GM12878 (cell line): Measurements from ENCODE around the gene SQSTM1. TPM values are rescaled to one million over a fixed set of nuclear protein-coding genes. Genes with fewer than 3 reads are reported as not detected.

Source experiments
- ATAC-seq: fragments of 200-7000 bp; cut with Tn5 transposase; 3 replicates; pipeline ENCODE4 v1.9.1; 2020; ENCODE audit warnings: mild to moderate bottlenecking, moderate library complexity
- BruUV-seq: library from RNA; stranded (reverse); fragments of 400-500 nt; replicated peaks from 2 replicates; lab custom pipeline; 2021; lab: Mats Ljungman, UMichigan
- CTCF ChIA-PET: fragments of 300-600 bp; sonication (Branson Sonifier 250); formaldehyde crosslinking; extraction: SDS; loops from one replicate; lab custom pipeline; 2021; ENCODE audit warnings: inconsistent platforms; lab: Yijun Ruan, JAX
- POLR2A ChIA-PET: fragments of 350-600 bp; formaldehyde crosslinking; extraction: SDS; loops from one replicate; lab custom pipeline; 2021; ENCODE audit warnings: inconsistent platforms; lab: Charles Lee
- RAD21 ChIA-PET: fragments of 300-600 bp; sonication (Branson Sonifier 250); formaldehyde crosslinking; loops from one replicate; lab custom pipeline; 2023; ENCODE audit warnings: antibody characterized with exemption; ENCODE audit not compliant: unreplicated experiment; lab: Charles Lee
- SMC1A ChIA-PET: fragments of 300-600 bp; sonication (Branson Sonifier 250); formaldehyde crosslinking; loops from one replicate; lab custom pipeline; 2023; ENCODE audit not compliant: unreplicated experiment, uncharacterized antibody; lab: Charles Lee
- DNase-seq: peaks from one replicate; pipeline ENCODE4 v3.0.0-alpha.2; 2011; ENCODE audit warnings: low read depth, low spot score
- FAIRE-seq: peaks from 3 replicates; lab custom pipeline; 2011; peaks lifted over from hg19 to GRCh38; lab: Jason Lieb, UNC
- H2AFZ ChIP-seq: 2 replicates; pipeline ENCODE4 v1.6.0; 2011; ENCODE audit warnings: low read depth, low read length, control low read depth; ENCODE audit not compliant: control insufficient read depth
- H3K27ac ChIP-seq: 2 replicates; pipeline ENCODE4 v1.5.1; 2011; ENCODE audit warnings: control low read depth; ENCODE audit not compliant: control insufficient read depth, insufficient read depth
- H3K27me3 ChIP-seq, 2 experiments: replicated peaks in 1 of 2; 2 replicates each; pipeline versions ENCODE4 v1.6.0 to v1.6.1; 2011; ENCODE audit warnings: low read length in 1 of 2; ENCODE audit not compliant: control insufficient read depth in 2 of 2, insufficient read depth in 2 of 2
- H3K36me3 ChIP-seq, 2 experiments: 2 replicates each; pipeline ENCODE4 v1.5.1; 2011; ENCODE audit warnings: low read length in 1 of 2; ENCODE audit not compliant: control insufficient read depth in 2 of 2, insufficient read depth in 2 of 2
- H3K4me1 ChIP-seq: 2 replicates; pipeline ENCODE4 v1.6.1; 2011; ENCODE audit warnings: mild to moderate bottlenecking, low read length, moderate library complexity, mixed read lengths; ENCODE audit not compliant: control insufficient read depth, insufficient read depth
- H3K4me2 ChIP-seq: 2 replicates; pipeline ENCODE4 v1.6.0; 2011; ENCODE audit warnings: control low read depth; ENCODE audit not compliant: control insufficient read depth, insufficient read depth
- H3K4me3 ChIP-seq: fragments of 200-600 bp; sonication (generic); 2 replicates; pipeline ENCODE4 v1.5.1; 2016
- H3K79me2 ChIP-seq: 2 replicates; pipeline ENCODE4 v1.6.0; 2011; ENCODE audit warnings: low read length; ENCODE audit not compliant: control insufficient read depth, insufficient read depth
- H3K9ac ChIP-seq: 2 replicates; pipeline ENCODE4 v1.8.0; 2011; ENCODE audit warnings: low read length, control low read depth, mixed read lengths; ENCODE audit not compliant: control insufficient read depth, insufficient read depth
- H3K9me3 ChIP-seq: replicated peaks from 3 replicates; pipeline ENCODE4 v1.5.1; 2011; ENCODE audit warnings: mild to moderate bottlenecking, low read length; ENCODE audit not compliant: control insufficient read depth, insufficient read depth
- H4K20me1 ChIP-seq: 2 replicates; pipeline ENCODE4 v1.6.0; 2011; ENCODE audit not compliant: control insufficient read depth, insufficient read depth
- ASH2L ChIP-seq: fragments of 300-600, 200-600 bp; sonication (generic); IDR thresholded peaks from 2 replicates; pipeline ENCODE4 v1.6.1; 2017; ENCODE audit warnings: low read depth, mild to moderate bottlenecking, borderline replicate concordance
- BHLHE40 ChIP-seq, 2 experiments: fragments of 450-650 bp in 1 of 2; IDR thresholded peaks; 2 replicates each; pipeline ENCODE4 v1.6.1; 2011 to 2017; ENCODE audit warnings: low read depth in 2 of 2, borderline replicate concordance in 1 of 2, improper control_type of control experiment in 1 of 2, low read length in 1 of 2, mild to moderate bottlenecking in 1 of 2
- CBX3 ChIP-seq: fragments of 200-600 bp; sonication (generic); IDR thresholded peaks from 2 replicates; pipeline ENCODE4 v1.6.1; 2016; ENCODE audit warnings: low read depth, borderline replicate concordance
- CHD1 ChIP-seq: IDR thresholded peaks from 2 replicates; pipeline ENCODE4 v1.6.1; 2012; ENCODE audit warnings: low read depth, low read length, improper control_type of control experiment
- HDAC2 ChIP-seq: fragments of 200-600 bp; sonication (generic); IDR thresholded peaks from 2 replicates; pipeline ENCODE4 v1.6.1; 2017
- HDAC6 ChIP-seq: fragments of 200-600 bp; sonication (generic); IDR thresholded peaks from one replicate; pipeline ENCODE4 v1.8.0; 2017; ENCODE audit warnings: antibody characterized with exemption; ENCODE audit not compliant: unreplicated experiment
- IKZF1 ChIP-seq: fragments of 450-650 bp; conservative IDR thresholded peaks from 2 replicates; pipeline ENCODE4 v1.6.1; 2017; ENCODE audit warnings: antibody characterized with exemption, mild to moderate bottlenecking
- KLF5 ChIP-seq: fragments of 450-650 bp; IDR thresholded peaks from 2 replicates; pipeline ENCODE4 v1.6.1; 2014; ENCODE audit warnings: mild to moderate bottlenecking; ENCODE audit not compliant: partially characterized antibody
- LARP7 ChIP-seq: fragments of 450-650 bp; IDR thresholded peaks from 2 replicates; pipeline ENCODE4 v1.6.1; 2017; ENCODE audit warnings: mild to moderate bottlenecking
- MTA2 ChIP-seq: fragments of 450-650 bp; IDR thresholded peaks from 2 replicates; pipeline ENCODE4 v1.6.1; 2016; ENCODE audit warnings: low read depth, mild to moderate bottlenecking, moderate library complexity
- MXI1 ChIP-seq: fragments of 150-350 bp; IDR thresholded peaks from 2 replicates; pipeline ENCODE4 v1.6.1; 2011; ENCODE audit warnings: low read depth, mild to moderate bottlenecking, inconsistent platforms, low read length, improper control_type of control experiment
- NR2F1 ChIP-seq: fragments of 450-650 bp; conservative IDR thresholded peaks from 2 replicates; pipeline ENCODE4 v1.6.1; 2017; ENCODE audit warnings: mild to moderate bottlenecking
- POLR2AphosphoS2 ChIP-seq: IDR thresholded peaks from 2 replicates; pipeline ENCODE4 v1.6.1; 2011; ENCODE audit warnings: low read depth, mild to moderate bottlenecking, low read length, improper control_type of control experiment, moderate library complexity
- RAD21 ChIP-seq: IDR thresholded peaks from 2 replicates; pipeline ENCODE4 v1.6.1; 2011; ENCODE audit warnings: mild to moderate bottlenecking, low read depth, low read length, moderate library complexity; ENCODE audit not compliant: insufficient read depth
- RELA ChIP-seq: fragments of 450-650 bp; IDR thresholded peaks from 2 replicates; pipeline ENCODE4 v1.8.0; 2014; ENCODE audit warnings: borderline replicate concordance; ENCODE audit not compliant: partially characterized antibody
- SRF ChIP-seq, 2 experiments: IDR thresholded peaks; 2 replicates each; pipeline ENCODE4 v1.6.1; 2011; ENCODE audit warnings: low read depth in 2 of 2, low read length in 2 of 2, mild to moderate bottlenecking in 1 of 2, moderate library complexity in 1 of 2
- ZBTB4 ChIP-seq: fragments of 450-650 bp; formaldehyde crosslinking; IDR thresholded peaks from 2 replicates; pipeline ENCODE4 v1.4.0; 2022; ENCODE audit warnings: mild to moderate bottlenecking, moderate library complexity
- ZZZ3 ChIP-seq: IDR thresholded peaks from 2 replicates; pipeline ENCODE4 v1.6.1; 2011; ENCODE audit warnings: low read depth; ENCODE audit not compliant: control insufficient read depth, insufficient read length
- WGBS: methylation state at CpG from one replicate; pipeline ENCODE4 v1.1.6; 2016; ENCODE audit warnings: low lambda C conversion rate; ENCODE audit not compliant: insufficient replicate concordance, insufficient coverage; ENCODE audit errors: missing lambda C conversion rate; 5-methylcytosine and 5-hydroxymethylcytosine counted together
- in situ Hi-C: fragments of 300-500 bp; cut with MboI; formaldehyde crosslinking; loops from 9 replicates; pipeline ENCODE4 v1.14.3; 2018; ENCODE audit warnings: mixed read lengths
- intact Hi-C: fragments of 100-400 bp; cut with micrococcal nuclease; formaldehyde crosslinking; loops from one replicate; pipeline ENCODE4 v1.14.2; 2022; ENCODE audit not compliant: unreplicated experiment
- polyA plus RNA-seq, 11 experiments: library from polyadenylated mRNA; depleted of rRNA in 4 of 11; unstranded in 6 of 11; stranded (reverse) in 5 of 11; fragments of >200 nt; fragmentation: Nextera tagmentation in 4 of 11; fragmentation: Illumina TruSeq in 1 of 11; extraction: Ambion mirVana in 4 of 11; extraction: Trizol in 1 of 11; gene quantifications; 1 replicate in 1 of 11; 2 replicates in 10 of 11; pipeline versions ENCODE4 v1.2.1 to v1.2.3, GENCODE V29; 2011 to 2016; ENCODE audit warnings: inconsistent platforms in 2 of 11, missing spikeins in 2 of 11, low read depth in 1 of 11
- total RNA-seq, 4 experiments: library from RNA; depleted of rRNA in 3 of 4; stranded (reverse); fragments of >200 nt in 3 of 4; fragmentation: Illumina TruSeq in 1 of 4; extraction: Trizol in 1 of 4; gene quantifications; 2 replicates each; pipeline versions ENCODE4 v1.2.1 to v1.2.3, GENCODE V29; 2013 to 2021
- TF ChIP-seq, protein P1 (sequence below): fragments of 150-350 bp; IDR thresholded peaks from 2 replicates; pipeline ENCODE4 v1.6.1; 2016; ENCODE audit warnings: low read depth, low read length

The SQSTM1 gene
- total and polyA plus RNA-seq, 10 of the 15 experiments (the other 5 are each of a cell fraction or from before 2014, with no cell fraction given): 6.3 to 138 (median 62.1) TPM

DNA sequence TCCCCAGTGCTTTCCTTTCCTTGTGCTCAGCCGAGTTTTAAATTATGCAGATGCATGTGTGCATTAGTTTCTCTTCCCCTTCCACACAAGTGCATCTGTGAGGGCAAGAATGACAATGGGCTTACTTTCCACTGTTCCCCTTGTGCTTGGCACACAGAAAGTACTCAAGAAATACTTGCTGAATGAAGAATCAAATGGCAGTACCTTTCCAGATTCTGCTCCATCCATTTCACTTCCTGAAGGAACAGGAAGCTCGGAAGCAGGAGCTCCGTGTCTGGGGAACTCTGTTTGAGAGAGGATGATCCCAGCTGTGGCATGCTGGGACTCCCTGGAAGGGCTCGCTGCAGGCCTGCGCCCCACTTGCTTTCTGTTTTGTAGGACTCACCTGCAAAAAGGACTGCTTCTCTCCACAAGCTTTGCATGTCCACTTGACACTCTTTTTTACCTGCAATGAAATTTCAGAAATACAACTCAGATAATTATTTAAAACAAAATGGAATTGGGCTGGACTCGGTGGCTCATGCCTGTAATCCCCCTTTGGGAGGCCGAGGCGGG is 32.4 kb downstream of the SQSTM1 start:
- peak overlapping the region; percentile 63 for H3K9ac ChIP-seq
- POLR2A ChIA-PET: interaction anchor here (1.1 to 1.7 kb wide), 2 partner anchors 33 to 49 kb away, joined by 3 to 7 read pairs; no protein-coding TSS in a partner anchor
- H3K27ac ChIP-seq: peak overlapping the region; percentile 77
- TF ChIP-seq ZZZ3: no peak
- peak; percentile 81 for TF ChIP-seq MXI1
- no peak for TF ChIP-seq LARP7
- TF ChIP-seq HDAC6: no peak
- TF ChIP-seq POLR2AphosphoS2: no peak
- TF ChIP-seq CHD1: no peak
- no peak for TF ChIP-seq RELA
- no peak for TF ChIP-seq ASH2L
- TF ChIP-seq SRF (IDR thresholded peaks at IDR 0.05; ENCODE audit: low read depth in 2 of 2, low read length in 2 of 2): no peak
- no peak for TF ChIP-seq KLF5
- no peak for TF ChIP-seq ZBTB4
- no peak for TF ChIP-seq NR2F1
- TF ChIP-seq BHLHE40 (IDR thresholded peaks at IDR 0.05; ENCODE audit: borderline replicate concordance in 1 of 2, low read depth in 2 of 2, low read length in 1 of 2): peak in 1 of 2 experiments; percentile 58; a peak in 1 of 4 replicates
- 0 out of 2 replicates have a peak, but pooled peaks have one; percentile 10 for TF ChIP-seq MTA2
- TF ChIP-seq RAD21: no peak
- no peak for TF ChIP-seq CBX3
- TF ChIP-seq IKZF1: peak; percentile 61
- TF ChIP-seq, protein P1, sequence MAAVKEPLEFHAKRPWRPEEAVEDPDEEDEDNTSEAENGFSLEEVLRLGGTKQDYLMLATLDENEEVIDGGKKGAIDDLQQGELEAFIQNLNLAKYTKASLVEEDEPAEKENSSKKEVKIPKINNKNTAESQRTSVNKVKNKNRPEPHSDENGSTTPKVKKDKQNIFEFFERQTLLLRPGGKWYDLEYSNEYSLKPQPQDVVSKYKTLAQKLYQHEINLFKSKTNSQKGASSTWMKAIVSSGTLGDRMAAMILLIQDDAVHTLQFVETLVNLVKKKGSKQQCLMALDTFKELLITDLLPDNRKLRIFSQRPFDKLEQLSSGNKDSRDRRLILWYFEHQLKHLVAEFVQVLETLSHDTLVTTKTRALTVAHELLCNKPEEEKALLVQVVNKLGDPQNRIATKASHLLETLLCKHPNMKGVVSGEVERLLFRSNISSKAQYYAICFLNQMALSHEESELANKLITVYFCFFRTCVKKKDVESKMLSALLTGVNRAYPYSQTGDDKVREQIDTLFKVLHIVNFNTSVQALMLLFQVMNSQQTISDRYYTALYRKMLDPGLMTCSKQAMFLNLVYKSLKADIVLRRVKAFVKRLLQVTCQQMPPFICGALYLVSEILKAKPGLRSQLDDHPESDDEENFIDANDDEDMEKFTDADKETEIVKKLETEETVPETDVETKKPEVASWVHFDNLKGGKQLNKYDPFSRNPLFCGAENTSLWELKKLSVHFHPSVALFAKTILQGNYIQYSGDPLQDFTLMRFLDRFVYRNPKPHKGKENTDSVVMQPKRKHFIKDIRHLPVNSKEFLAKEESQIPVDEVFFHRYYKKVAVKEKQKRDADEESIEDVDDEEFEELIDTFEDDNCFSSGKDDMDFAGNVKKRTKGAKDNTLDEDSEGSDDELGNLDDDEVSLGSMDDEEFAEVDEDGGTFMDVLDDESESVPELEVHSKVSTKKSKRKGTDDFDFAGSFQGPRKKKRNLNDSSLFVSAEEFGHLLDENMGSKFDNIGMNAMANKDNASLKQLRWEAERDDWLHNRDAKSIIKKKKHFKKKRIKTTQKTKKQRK: no peak
- no peak for TF ChIP-seq HDAC2

More for the DNA sequence above, 32.4 kb downstream of the SQSTM1 start:
- Histone ChIP-seq H3K27me3 (no peaks in the 10 kb centered on the region), H3K4me1 (peaks cover 23% of the 10 kb centered on the region), H4K20me1 (no peaks in the 10 kb centered on the region), H3K4me3 (peak overlapping the region; percentile 24; the same call in 1 of the 2 replicates), H2AFZ (peak overlapping the region; percentile 78), H3K36me3 (peaks cover 1 to 12% of the 10 kb centered on the region in 2 experiments), H3K4me2 (peak overlapping the region; percentile 86), H3K79me2 (peaks cover 5% of the 10 kb centered on the region), H3K9me3 (no peaks in the 10 kb centered on the region)
- ChIA-PET CTCF (interaction anchor here (0.9 to 2.0 kb wide), 2 partner anchors 51 to 56 kb away, joined by 4 to 6 read pairs; no protein-coding TSS in a partner anchor), RAD21 (no interaction called here), SMC1A (interaction anchor here (0.7 to 1.5 kb wide), 4 partner anchors 9 to 96 kb away, joined by 3 to 4 read pairs (median 4); no protein-coding TSS in a partner anchor)
- DNase-seq: peak; percentile 73
- peak; percentile 94 for ATAC-seq
- 42% methylated on average over 8 of the region's 8 CpGs for WGBS
- in situ Hi-C loops: no loop called here
- FAIRE-seq: no peak
- no TSS peak for BruUV-seq
- intact Hi-C loops: no loop called here
